H1 (cell line): Measurements from ENCODE around the gene GABARAPL1. TPM values are rescaled to one million over a fixed set of nuclear protein-coding genes. Genes with fewer than 3 reads are reported as not detected.

Experiments
- ASH2L ChIP-seq: fragments of 200-600, 300-600 bp; sonication (generic); IDR thresholded peaks from one replicate; pipeline ENCODE4 v1.7.1; 2017; ENCODE audit warnings: low read length
- CBX8 ChIP-seq: fragments of 300-800, 300-1000 bp; sonication (generic); IDR thresholded peaks from 2 replicates; pipeline ENCODE4 v1.7.1; 2016; ENCODE audit warnings: low read depth, low read length, borderline replicate concordance
- CEBPB ChIP-seq: IDR thresholded peaks from 2 replicates; pipeline ENCODE4 v1.6.1; 2012; ENCODE audit warnings: low read depth, low read length
- CREB1 ChIP-seq: IDR thresholded peaks from 2 replicates; pipeline ENCODE4 v1.6.1; 2012; ENCODE audit warnings: inconsistent platforms
- CTBP2 ChIP-seq: IDR thresholded peaks from 2 replicates; pipeline ENCODE4 v1.7.0; 2011; ENCODE audit warnings: borderline replicate concordance, mild to moderate bottlenecking, moderate library complexity, mixed read lengths, low read length; ENCODE audit not compliant: insufficient read depth, insufficient read length
- JUND ChIP-seq: IDR thresholded peaks from 2 replicates; pipeline ENCODE4 v1.6.1; 2011; ENCODE audit warnings: mild to moderate bottlenecking, improper control_type of control experiment, low read length
- KDM5A ChIP-seq: fragments of 200-600 bp; IDR thresholded peaks from 2 replicates; pipeline ENCODE4 v1.7.1; 2012; ENCODE audit warnings: mild to moderate bottlenecking, low read length, inconsistent platforms, mixed read lengths
- POLR2AphosphoS5 ChIP-seq: IDR thresholded peaks from 2 replicates; pipeline ENCODE4 v1.6.1; 2011; ENCODE audit warnings: low read depth, low read length
- RAD21 ChIP-seq, 2 experiments: IDR thresholded peaks in 1 of 2; conservative IDR thresholded peaks in 1 of 2; 2 replicates each; pipeline ENCODE4 v1.6.1; 2011; ENCODE audit warnings: low read depth in 2 of 2, low read length in 2 of 2, improper control_type of control experiment in 1 of 2, inconsistent platforms in 1 of 2, mild to moderate bottlenecking in 1 of 2, moderate library complexity in 1 of 2
- RBBP5 ChIP-seq: IDR thresholded peaks from 2 replicates; pipeline ENCODE4 v1.7.1; 2012; ENCODE audit warnings: low read depth, mild to moderate bottlenecking, inconsistent platforms, low read length, moderate library complexity, borderline replicate concordance
- SAP30 ChIP-seq: fragments of 300-600 bp; sonication (generic); IDR thresholded peaks from 2 replicates; pipeline ENCODE4 v1.7.1; 2012; ENCODE audit warnings: low read length, moderate library complexity, mild to moderate bottlenecking, inconsistent platforms; ENCODE audit not compliant: insufficient read depth, insufficient replicate concordance
- SIN3A ChIP-seq, 2 experiments: IDR thresholded peaks in 1 of 2; conservative IDR thresholded peaks in 1 of 2; 2 replicates each; pipeline ENCODE4 v1.6.1; 2011 to 2012; ENCODE audit warnings: low read length in 2 of 2, improper control_type of control experiment in 1 of 2, low read depth in 1 of 2, mild to moderate bottlenecking in 1 of 2
- SIRT6 ChIP-seq: IDR thresholded peaks from one replicate; pipeline ENCODE4 v1.7.1; 2012; ENCODE audit warnings: low read length, inconsistent platforms
- TAF1 ChIP-seq: IDR thresholded peaks from 2 replicates; pipeline ENCODE4 v1.6.1; 2011; ENCODE audit warnings: mild to moderate bottlenecking, low read depth, low read length
- TAF7 ChIP-seq: optimal IDR thresholded peaks from 2 replicates; pipeline ENCODE3; 2011; ENCODE audit warnings: low read depth, mild to moderate bottlenecking, inconsistent platforms, low read length, moderate library complexity, borderline replicate concordance
- TCF12 ChIP-seq: IDR thresholded peaks from 2 replicates; pipeline ENCODE4 v1.6.1; 2011; ENCODE audit warnings: low read depth, mild to moderate bottlenecking, low read length
- polyA plus RNA-seq, 7 experiments: library from polyadenylated mRNA; depleted of rRNA in 3 of 7; stranded (reverse) in 5 of 7; unstranded in 2 of 7; fragments of >200 nt in 5 of 7; fragments of 200-250 nt in 2 of 7; gene quantifications; 1 replicate in 5 of 7; 2 replicates in 1 of 7; 4 replicates in 1 of 7; pipeline versions ENCODE4 v1.2.1 to v1.2.3, GENCODE V29; 2011 to 2013; ENCODE audit warnings: missing spikeins in 2 of 7, mixed read lengths in 2 of 7
- total RNA-seq: library from RNA; stranded (reverse); fragmentation: NEBNext Ultra II Directional; extraction: Animal tissue kit (Norgen Biotek cat#: 25700); gene quantifications from 2 replicates; pipeline ENCODE4 v1.2.1, GENCODE V29; 2021
- TF ChIP-seq, protein P1 (sequence below): IDR thresholded peaks from 2 replicates; pipeline ENCODE4 v1.6.1; 2012; ENCODE audit warnings: inconsistent platforms

Gene GABARAPL1
- total and polyA plus RNA-seq, 2 of the 8 experiments (the other 6 are each of a cell fraction or from before 2014, with no cell fraction given), result 56.1 to 87.9 TPM

DNA sequence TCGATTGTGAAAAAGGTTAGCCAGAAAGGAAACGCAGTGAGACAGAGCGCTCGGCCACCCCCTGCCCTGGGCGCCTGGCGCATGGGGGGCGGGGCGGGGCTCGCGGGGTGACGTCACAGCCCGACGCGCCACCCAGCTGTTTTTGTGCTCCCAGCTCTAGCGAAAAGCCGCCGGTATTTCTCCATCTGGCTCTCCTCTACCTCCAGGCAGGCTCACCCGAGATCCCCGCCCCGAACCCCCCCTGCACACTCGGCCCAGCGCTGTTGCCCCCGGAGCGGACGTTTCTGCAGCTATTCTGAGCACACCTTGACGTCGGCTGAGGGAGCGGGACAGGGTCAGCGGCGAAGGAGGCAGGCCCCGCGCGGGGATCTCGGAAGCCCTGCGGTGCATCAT is at the start of gene GABARAPL1 (continued):
- TF ChIP-seq ASH2L, result peak; percentile 13
- no peak for TF ChIP-seq CEBPB
- peak; percentile 36 for TF ChIP-seq TAF7
- no peak for TF ChIP-seq CTBP2
- no peak for TF ChIP-seq SIRT6
- TF ChIP-seq POLR2AphosphoS5, result no peak; the same call in none of the 2 replicates
- TF ChIP-seq CREB1, result peak; percentile 93
- no peak for TF ChIP-seq KDM5A
- TF ChIP-seq CBX8, result no peak
- TF ChIP-seq, protein P1, sequence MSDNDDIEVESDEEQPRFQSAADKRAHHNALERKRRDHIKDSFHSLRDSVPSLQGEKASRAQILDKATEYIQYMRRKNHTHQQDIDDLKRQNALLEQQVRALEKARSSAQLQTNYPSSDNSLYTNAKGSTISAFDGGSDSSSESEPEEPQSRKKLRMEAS, result no peak; the same call in 1 of the 2 replicates
- peak; percentile 72; the same call in 1 of the 2 replicates for TF ChIP-seq JUND
- 0 out of 2 replicates have a peak, but pooled peaks have one; percentile 19 for TF ChIP-seq TCF12
- TF ChIP-seq SIN3A (conservative IDR thresholded peaks at IDR 0.05 in 1 of 2, IDR thresholded peaks at IDR 0.05 in 1 of 2; ENCODE audit: low read depth in 1 of 2, low read length in 2 of 2), result 0 out of 4 replicates have a peak, but pooled peaks of 1 of the 2 experiments have one; percentile 19
- no peak for TF ChIP-seq RAD21 (IDR thresholded peaks at IDR 0.05 in 1 of 2, conservative IDR thresholded peaks at IDR 0.05 in 1 of 2; ENCODE audit: low read depth in 2 of 2, low read length in 2 of 2)
- TF ChIP-seq TAF1, result 0 out of 2 replicates have a peak, but pooled peaks have one; percentile 14
- no peak for TF ChIP-seq SAP30
- no peak for TF ChIP-seq RBBP5
